ENCODE data around the gene TJP2. TPM values are rescaled to one million over a fixed set of nuclear protein-coding genes. Genes with fewer than 3 reads are reported as not detected.
"Not testable (repeated sequence)": the region's sequence is repeated elsewhere in the genome, so short reads cannot be mapped to it uniquely, and the experiment has no call there.

TJP2 gene
- total and polyA plus RNA-seq, 10 of the 15 experiments (the other 5 are each of a cell fraction or from before 2014, with no cell fraction given), result 6.4 to 59.9 (median 29.7) TPM

- Histone ChIP-seq H4K20me1 (ENCODE audit: control insufficient read depth, insufficient read depth) (no peaks in the 10 kb centered on the region), H3K36me3 (ENCODE audit: control insufficient read depth in 2 of 2, insufficient read depth in 2 of 2, low read length in 1 of 2) (no peaks in the 10 kb centered on the region), H3K9ac (ENCODE audit: control insufficient read depth, insufficient read depth, low read length) (no peak overlapping the region), H3K4me1 (ENCODE audit: control insufficient read depth, insufficient read depth, low read length) (peaks cover 5% of the 10 kb centered on the region; the same call in 1 of the 2 replicates), H3K27ac (ENCODE audit: control insufficient read depth, insufficient read depth) (no peak overlapping the region), H2AFZ (ENCODE audit: control insufficient read depth, low read depth, low read length) (no peak overlapping the region), H3K79me2 (ENCODE audit: control insufficient read depth, insufficient read depth, low read length) (no peaks in the 10 kb centered on the region), H3K9me3 (replicated peaks; ENCODE audit: control insufficient read depth, insufficient read depth, low read length) (no peaks in the 10 kb centered on the region; the same call in 2 of the 3 replicates), H3K4me3 (no peak overlapping the region), H3K27me3 (replicated peaks in 1 of 2; ENCODE audit: control insufficient read depth in 2 of 2, insufficient read depth in 2 of 2, low read length in 1 of 2) (no peaks in the 10 kb centered on the region), H3K4me2 (ENCODE audit: control insufficient read depth, insufficient read depth) (no peak overlapping the region)
- SMC1A ChIA-PET (ENCODE audit: uncharacterized antibody, unreplicated experiment), result interaction anchor here (0.8 to 3.7 kb wide), 5 partner anchors 14 to 54 kb away, joined by 3 to 20 read pairs (median 6); no protein-coding TSS in a partner anchor
- POLR2A ChIA-PET, result interaction anchor here (1.4 kb wide), 1 partner anchor 9 kb away, joined by 3 read pairs; no protein-coding TSS in a partner anchor
- in situ Hi-C loops (cut with MboI) (no loop called here), intact Hi-C loops (cut with micrococcal nuclease; ENCODE audit: unreplicated experiment) (no loop called here)
- ATAC-seq (no peak), DNase-seq (ENCODE audit: low read depth, low spot score) (no peak), FAIRE-seq (no peak)
- WGBS (ENCODE audit: insufficient coverage, insufficient replicate concordance, low lambda C conversion rate, missing lambda C conversion rate), result 80% methylated on average over 3 of the region's 3 CpGs
- no TSS peak for BruUV-seq (replicated peaks)
- TF ChIP-seq POLR2AphosphoS2 (IDR thresholded peaks at IDR 0.05; ENCODE audit: low read depth, low read length) (no peak), IRF5 (IDR thresholded peaks at IDR 0.05; ENCODE audit: borderline replicate concordance) (no peak), CHD2 (IDR thresholded peaks at IDR 0.05; ENCODE audit: borderline replicate concordance, low read depth, low read length) (no peak), IKZF1 (conservative IDR thresholded peaks at IDR 0.05) (no peak), ZNF217 (IDR thresholded peaks at IDR 0.05) (no peak), NFYB (IDR thresholded peaks at IDR 0.05; ENCODE audit: insufficient read depth, low read depth, low read length) (no peak)
- CTCF ChIA-PET, result interaction anchor here (0.6 to 3.9 kb wide), 11 partner anchors 10 to 765 kb away, joined by 3 to 25 read pairs (median 5); no protein-coding TSS in a partner anchor
- RAD21 ChIA-PET (ENCODE audit: unreplicated experiment), result interaction anchor here (1.3 to 2.0 kb wide), 2 partner anchors 35 to 37 kb away, joined by 11 to 12 read pairs; no protein-coding TSS in a partner anchor
These were observed 15.6 kb upstream of the TJP2 start for GRCh38 chr9:69158471-69158870.

- H3K27ac ChIP-seq (ENCODE audit: control insufficient read depth, insufficient read depth); FAIRE-seq; H3K4me1 ChIP-seq (ENCODE audit: control insufficient read depth, insufficient read depth, low read length); H3K27me3 ChIP-seq (replicated peaks in 1 of 2; ENCODE audit: control insufficient read depth in 2 of 2, insufficient read depth in 2 of 2, low read length in 1 of 2); H2AFZ ChIP-seq (ENCODE audit: control insufficient read depth, low read depth, low read length); H3K79me2 ChIP-seq (ENCODE audit: control insufficient read depth, insufficient read depth, low read length); H3K4me2 ChIP-seq (ENCODE audit: control insufficient read depth, insufficient read depth); H3K36me3 ChIP-seq (ENCODE audit: control insufficient read depth in 2 of 2, insufficient read depth in 2 of 2, low read length in 1 of 2); H4K20me1 ChIP-seq (ENCODE audit: control insufficient read depth, insufficient read depth); H3K4me3 ChIP-seq; DNase-seq (ENCODE audit: low read depth, low spot score); BruUV-seq (replicated peaks); RAD21 ChIA-PET (ENCODE audit: unreplicated experiment); POLR2A ChIA-PET; H3K9ac ChIP-seq (ENCODE audit: control insufficient read depth, insufficient read depth, low read length); in situ Hi-C loops (cut with MboI); H3K9me3 ChIP-seq (replicated peaks; ENCODE audit: control insufficient read depth, insufficient read depth, low read length); intact Hi-C loops (cut with micrococcal nuclease; ENCODE audit: unreplicated experiment); ATAC-seq: not testable (repeated sequence)
- 93% methylated on average over 8 of the region's 8 CpGs for WGBS (ENCODE audit: insufficient coverage, insufficient replicate concordance, low lambda C conversion rate, missing lambda C conversion rate)
- ChIA-PET CTCF (interaction anchor here (1.1 kb wide), 1 partner anchor 72 kb away, joined by 3 read pairs; no protein-coding TSS in a partner anchor), SMC1A (ENCODE audit: uncharacterized antibody, unreplicated experiment) (interaction anchor here (0.6 kb wide), 1 partner anchor 10 kb away, joined by 3 read pairs; no protein-coding TSS in a partner anchor)
These were observed 9.5 kb upstream of the TJP2 start for GRCh38 chr9:69164573-69164972.

Measured in GM12878 (cell line).